ENCODE results near the gene AZIN2.

GRCh38 chr1:33082575-33083108, 1.7 kb downstream of the AZIN2 start:
- no peak for TF ChIP-seq CTCF (IDR thresholded peaks at IDR 0.05)
- no peak for TF ChIP-seq POLR2A (IDR thresholded peaks at IDR 0.05)
- TF ChIP-seq EP300 (IDR thresholded peaks at IDR 0.05; ENCODE audit: low read depth), result no peak
